ENCODE data around the gene BMS1.

DNA sequence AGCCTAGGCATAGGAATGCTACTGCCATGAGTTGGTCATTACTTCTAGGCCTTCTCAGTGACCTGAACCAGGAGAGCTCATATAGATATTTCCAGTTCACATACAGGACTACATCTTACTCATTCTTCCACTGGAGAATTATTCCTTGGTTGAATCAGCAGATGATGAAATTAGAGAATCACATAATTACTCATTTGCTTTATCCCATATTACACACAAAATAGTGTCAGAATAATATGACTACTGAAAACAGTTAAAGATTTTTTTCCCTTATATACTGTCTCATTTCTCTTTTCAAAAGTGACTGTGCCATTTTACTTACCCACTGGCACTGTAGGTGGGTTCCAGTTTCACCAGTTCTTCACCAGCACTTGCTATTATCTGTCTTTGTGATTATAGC is 18.5 kb downstream of the BMS1 start:
- TF ChIP-seq, protein P1, sequence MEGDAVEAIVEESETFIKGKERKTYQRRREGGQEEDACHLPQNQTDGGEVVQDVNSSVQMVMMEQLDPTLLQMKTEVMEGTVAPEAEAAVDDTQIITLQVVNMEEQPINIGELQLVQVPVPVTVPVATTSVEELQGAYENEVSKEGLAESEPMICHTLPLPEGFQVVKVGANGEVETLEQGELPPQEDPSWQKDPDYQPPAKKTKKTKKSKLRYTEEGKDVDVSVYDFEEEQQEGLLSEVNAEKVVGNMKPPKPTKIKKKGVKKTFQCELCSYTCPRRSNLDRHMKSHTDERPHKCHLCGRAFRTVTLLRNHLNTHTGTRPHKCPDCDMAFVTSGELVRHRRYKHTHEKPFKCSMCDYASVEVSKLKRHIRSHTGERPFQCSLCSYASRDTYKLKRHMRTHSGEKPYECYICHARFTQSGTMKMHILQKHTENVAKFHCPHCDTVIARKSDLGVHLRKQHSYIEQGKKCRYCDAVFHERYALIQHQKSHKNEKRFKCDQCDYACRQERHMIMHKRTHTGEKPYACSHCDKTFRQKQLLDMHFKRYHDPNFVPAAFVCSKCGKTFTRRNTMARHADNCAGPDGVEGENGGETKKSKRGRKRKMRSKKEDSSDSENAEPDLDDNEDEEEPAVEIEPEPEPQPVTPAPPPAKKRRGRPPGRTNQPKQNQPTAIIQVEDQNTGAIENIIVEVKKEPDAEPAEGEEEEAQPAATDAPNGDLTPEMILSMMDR (IDR thresholded peaks at IDR 0.05), result no peak
- no peak for TF ChIP-seq POLR2A (IDR thresholded peaks at IDR 0.05)

Measured in stomach (tissue), 4 donors.